SK-N-SH (cell line): ENCODE measurements around the gene FGFRL1. TPM values are rescaled to one million over a fixed set of nuclear protein-coding genes. Genes with fewer than 3 reads are reported as not detected.

ENCODE experiments used
- CTCF ChIA-PET: fragments of 300-600, 350-600 bp; formaldehyde crosslinking; extraction: SDS; loops from one replicate; lab custom pipeline; 2021; lab: Yijun Ruan, JAX
- POLR2A ChIA-PET: fragments of 350-600 bp; sonication (Branson Sonifier 250); formaldehyde crosslinking; extraction: SDS; loops from one replicate; lab custom pipeline; 2020; ENCODE audit warnings: antibody characterized with exemption, inconsistent platforms; lab: Yijun Ruan, JAX
- DNase-seq: peaks from one replicate; pipeline ENCODE4 v3.0.0; 2012
- H2AFZ ChIP-seq: fragments of 200-600 bp; sonication (generic); 2 replicates; pipeline ENCODE4 v1.8.1; 2016; ENCODE audit warnings: antibody characterized with exemption, mild to moderate bottlenecking, low read depth
- H3F3A ChIP-seq: fragments of 200-600 bp; sonication (generic); replicated peaks from 2 replicates; pipeline ENCODE3; 2016; ENCODE audit warnings: antibody characterized with exemption, mild to moderate bottlenecking; ENCODE audit not compliant: insufficient read depth
- H3K27ac ChIP-seq, 2 experiments: fragments of 200-500 bp in 1 of 2; fragments of 200-600 bp in 1 of 2; sonication (Bioruptor generic) in 1 of 2; sonication (generic), shearing (Covaris generic) in 1 of 2; 2 replicates each; pipeline versions ENCODE4 v1.5.1 to v1.6.1; 2014 to 2016; ENCODE audit warnings: low read depth in 2 of 2, inconsistent platforms in 1 of 2, low read length in 1 of 2, mild to moderate bottlenecking in 1 of 2, mixed read lengths in 1 of 2
- H3K27me3 ChIP-seq: fragments of 200-600 bp; sonication (generic), shearing (Covaris generic); 2 replicates; pipeline ENCODE4 v1.6.1; 2016; ENCODE audit warnings: mixed run types; ENCODE audit not compliant: insufficient read depth
- H3K36me3 ChIP-seq, 2 experiments: fragments of 200-500 bp in 1 of 2; fragments of 200-600 bp in 1 of 2; sonication (Bioruptor generic) in 1 of 2; sonication (generic) in 1 of 2; replicated peaks in 1 of 2; 2 replicates each; pipeline versions ENCODE3 to v1.5.1; 2014 to 2016; ENCODE audit warnings: low read length in 1 of 2, mild to moderate bottlenecking in 1 of 2; ENCODE audit not compliant: insufficient read depth in 2 of 2, control insufficient read depth in 1 of 2
- H3K4me1 ChIP-seq, 2 experiments: fragments of 200-500 bp in 1 of 2; fragments of 200-600 bp in 1 of 2; sonication (Bioruptor generic) in 1 of 2; sonication (generic), shearing (Covaris generic) in 1 of 2; 2 replicates each; pipeline versions ENCODE4 v1.5.1 to v1.6.1; 2014 to 2016; ENCODE audit warnings: low read depth in 1 of 2, low read length in 1 of 2, mixed run types in 1 of 2; ENCODE audit not compliant: insufficient read depth in 2 of 2, control insufficient read depth in 1 of 2
- H3K4me2 ChIP-seq: fragments of 200-600 bp; sonication (generic), shearing (Covaris generic); 2 replicates; pipeline ENCODE4 v1.6.1; 2017; ENCODE audit warnings: mixed run types
- H3K4me3 ChIP-seq, 2 experiments: fragments of 200-500 bp in 1 of 2; fragments of 200-600 bp in 1 of 2; sonication (Bioruptor generic) in 1 of 2; sonication (generic), shearing (Covaris generic) in 1 of 2; 2 replicates each; pipeline versions ENCODE4 v1.5.1 to v1.8.1; 2014 to 2016; ENCODE audit warnings: low read depth in 2 of 2, inconsistent platforms in 1 of 2, low read length in 1 of 2, mild to moderate bottlenecking in 1 of 2, mixed read lengths in 1 of 2, moderate library complexity in 1 of 2
- H3K79me2 ChIP-seq: fragments of 200-600 bp; sonication (generic); 2 replicates; pipeline ENCODE4 v1.8.1; 2017; ENCODE audit warnings: mild to moderate bottlenecking; ENCODE audit not compliant: insufficient read depth
- H3K9ac ChIP-seq: fragments of 200-600 bp; sonication (generic); 2 replicates; pipeline ENCODE4 v1.6.1; 2017; ENCODE audit warnings: mixed run types
- H3K9me2 ChIP-seq: fragments of 200-600 bp; sonication (generic); 2 replicates; pipeline ENCODE4 v1.6.1; 2017; ENCODE audit warnings: mixed run types
- H3K9me3 ChIP-seq: fragments of 200-600 bp; sonication (generic); 2 replicates; pipeline ENCODE4 v1.6.1; 2017; ENCODE audit warnings: mixed run types, mild to moderate bottlenecking, moderate library complexity
- H4K20me1 ChIP-seq: fragments of 200-600 bp; sonication (generic); 2 replicates; pipeline ENCODE4 v1.6.1; 2017; ENCODE audit warnings: mild to moderate bottlenecking, mixed run types; ENCODE audit not compliant: insufficient read depth
- CHD2 ChIP-seq: fragments of 150-350 bp; IDR thresholded peaks from 2 replicates; pipeline ENCODE4 v1.6.1; 2018; ENCODE audit warnings: low read length; ENCODE audit not compliant: partially characterized antibody
- ELF1 ChIP-seq: IDR thresholded peaks from 2 replicates; pipeline ENCODE4 v1.4.0; 2012
- FOXM1 ChIP-seq: IDR thresholded peaks from 2 replicates; pipeline ENCODE4 v1.4.0; 2012; ENCODE audit warnings: low read depth, mild to moderate bottlenecking
- GABPA ChIP-seq: IDR thresholded peaks from 2 replicates; pipeline ENCODE4 v1.4.0; 2012; ENCODE audit warnings: low read depth, mild to moderate bottlenecking
- GATA2 ChIP-seq: sonication (generic); formaldehyde crosslinking; IDR thresholded peaks from 2 replicates; pipeline ENCODE4 v1.5.0; 2020; ENCODE audit warnings: mild to moderate bottlenecking, missing genetic modification reagents
- MEF2A ChIP-seq: IDR thresholded peaks from 2 replicates; pipeline ENCODE4 v1.4.0; 2012; ENCODE audit warnings: low read depth, borderline replicate concordance
- MXI1 ChIP-seq: IDR thresholded peaks from 2 replicates; pipeline ENCODE4 v1.6.1; 2012; ENCODE audit warnings: mild to moderate bottlenecking, low read depth, low read length, improper control_type of control experiment
- NFIC ChIP-seq: IDR thresholded peaks from 2 replicates; pipeline ENCODE4 v1.4.0; 2012; ENCODE audit warnings: borderline replicate concordance
- NRF1 ChIP-seq: IDR thresholded peaks from 2 replicates; pipeline ENCODE4 v1.6.1; 2012; ENCODE audit warnings: low read depth, mild to moderate bottlenecking, low read length
- POLR2AphosphoS5 ChIP-seq: IDR thresholded peaks from 2 replicates; pipeline ENCODE4 v1.6.1; 2012; ENCODE audit warnings: low read depth, low read length
- REST ChIP-seq: IDR thresholded peaks from 2 replicates; pipeline ENCODE4 v1.6.1; 2012; ENCODE audit warnings: mild to moderate bottlenecking, low read depth, low read length, moderate library complexity
- SIN3A ChIP-seq: IDR thresholded peaks from 2 replicates; pipeline ENCODE4 v1.6.1; 2012; ENCODE audit warnings: low read depth, mild to moderate bottlenecking, low read length, moderate library complexity, borderline replicate concordance
- TEAD4 ChIP-seq: IDR thresholded peaks from 2 replicates; pipeline ENCODE4 v1.4.0; 2012; ENCODE audit warnings: mild to moderate bottlenecking, borderline replicate concordance; ENCODE audit not compliant: insufficient read depth
- WGBS: methylation state at CpG from one replicate; pipeline ENCODE4 v1.1.6; 2017; ENCODE audit warnings: low lambda C conversion rate; 5-methylcytosine and 5-hydroxymethylcytosine counted together
- polyA plus RNA-seq, 3 experiments: library from polyadenylated mRNA; depleted of rRNA; stranded (reverse); fragments of >200 nt; gene quantifications; 2 replicates each; pipeline ENCODE4 v1.2.3, GENCODE V29; 2012

Gene FGFRL1
- polyA plus RNA-seq, 1 of the 3 experiments (the other 2 are of a cell fraction) = 22.5 TPM

- Histone ChIP-seq H3K9me3 (no peaks in the 10 kb centered on the region), H3K9me2 (no peaks in the 10 kb centered on the region)
- TF ChIP-seq CHD2 (no peak), POLR2AphosphoS5 (no peak), MEF2A (no peak), FOXM1 (no peak), SIN3A (no peak), NRF1 (no peak)
- TF ChIP-seq, all 33 proteins: peak for 0
- H2AFZ ChIP-seq = no peak overlapping the region
- no peaks in the 10 kb centered on the region for H3K79me2 ChIP-seq
- H3F3A ChIP-seq = no peaks in the 10 kb centered on the region
- no peaks in the 10 kb centered on the region; a peak in 2 of 4 replicates for H3K4me1 ChIP-seq
- WGBS = 24% methylated on average over 26 of the region's 34 CpGs
- no peak overlapping the region for H3K4me3 ChIP-seq
- peaks cover 82% of the 10 kb centered on the region for H3K27me3 ChIP-seq
- ChIA-PET POLR2A (no interaction called here), CTCF (interaction anchor here (1.0 kb wide), 1 partner anchor 18 kb away, joined by 3 read pairs; no protein-coding TSS in a partner anchor)
- no peaks in the 10 kb centered on the region for H4K20me1 ChIP-seq
- H3K9ac ChIP-seq = no peak overlapping the region
- no peak overlapping the region for H3K4me2 ChIP-seq
- peak; percentile 65 for DNase-seq
- H3K36me3 ChIP-seq = no peaks in the 10 kb centered on the region
- H3K27ac ChIP-seq = no peak overlapping the region
Observed at GRCh38 chr4:1055721-1056590, 44.5 kb downstream of the FGFRL1 start.

- 41% methylated on average over 19 of the region's 28 CpGs for WGBS
- no peaks in the 10 kb centered on the region for H3F3A ChIP-seq
- peaks cover 83% of the 10 kb centered on the region for H3K27me3 ChIP-seq
- H2AFZ ChIP-seq = no peak overlapping the region
- POLR2A ChIA-PET = no interaction called here
- H3K27ac ChIP-seq = no peak overlapping the region
- H3K9me2 ChIP-seq = no peaks in the 10 kb centered on the region
- no peaks in the 10 kb centered on the region for H4K20me1 ChIP-seq
- no peaks in the 10 kb centered on the region for H3K36me3 ChIP-seq
- CTCF ChIA-PET = interaction anchor here (1.0 kb wide), 1 partner anchor 17 kb away, joined by 3 read pairs; no protein-coding TSS in a partner anchor
- H3K79me2 ChIP-seq = no peaks in the 10 kb centered on the region
- no peak for DNase-seq
- H3K4me3 ChIP-seq = no peak overlapping the region
- no peak overlapping the region for H3K4me2 ChIP-seq
- H3K9me3 ChIP-seq = no peaks in the 10 kb centered on the region
- no peak overlapping the region for H3K9ac ChIP-seq
- no peaks in the 10 kb centered on the region; a peak in 2 of 4 replicates for H3K4me1 ChIP-seq
- TF ChIP-seq GATA2 (no peak), NFIC (no peak), CHD2 (no peak), REST (no peak), ELF1 (no peak), FOXM1 (no peak), MXI1 (no peak), SIN3A (no peak), GABPA (no peak), POLR2AphosphoS5 (no peak), TEAD4 (no peak)
Observed at GRCh38 chr4:1056671-1057402, 45.4 kb downstream of the FGFRL1 start.
